CD4-positive, alpha-beta T cell treated with Interleukin-17A for 1 hour (primary cell): ENCODE results near the gene UBE2D2.

Experiments used
- DNase-seq: peaks from one replicate; pipeline ENCODE4 v3.0.0-alpha.2; 2020

The UBE2D2 gene

GRCh38 chr5:139649082-139649991 lies 88.2 kb downstream of the UBE2D2 start:
- no peak for DNase-seq

- DNase-seq = no peak
Measured at GRCh38 chr5:139650031-139650688, 89.0 kb downstream of the UBE2D2 start.

GRCh38 chr5:139650689-139651042 lies 89.5 kb downstream of the UBE2D2 start:
- DNase-seq = no peak

- DNase-seq = no peak
Measured at GRCh38 chr5:139651043-139651834, 90.1 kb downstream of the UBE2D2 start.

- DNase-seq = peak; percentile 79
Measured at GRCh38 chr5:139651853-139652787, 91.0 kb downstream of the UBE2D2 start.

- peak; percentile 33 for DNase-seq
Measured at GRCh38 chr5:139652788-139653241, 91.7 kb downstream of the UBE2D2 start.

GRCh38 chr5:139653616-139654015 lies 92.5 kb downstream of the UBE2D2 start:
- no peak for DNase-seq

GRCh38 chr5:139654464-139654863 lies 93.3 kb downstream of the UBE2D2 start:
- DNase-seq = no peak

- no peak for DNase-seq
Measured at GRCh38 chr5:139654871-139655491, 93.8 kb downstream of the UBE2D2 start.

- DNase-seq = no peak
Measured at GRCh38 chr5:139655727-139656271, 94.7 kb downstream of the UBE2D2 start.

- no peak for DNase-seq
Measured at GRCh38 chr5:139657363-139658321, 96.5 kb downstream of the UBE2D2 start.

- DNase-seq = no peak
Measured at GRCh38 chr5:139658501-139658927, 97.4 kb downstream of the UBE2D2 start.

GRCh38 chr5:139658928-139659667 lies 98.0 kb downstream of the UBE2D2 start:
- DNase-seq = no peak

GRCh38 chr5:139659695-139660101 lies 98.6 kb downstream of the UBE2D2 start:
- no peak for DNase-seq

- DNase-seq = no peak
Measured at GRCh38 chr5:139660105-139660922, 99.2 kb downstream of the UBE2D2 start.

GRCh38 chr5:139660923-139661814 lies 100.0 kb downstream of the UBE2D2 start:
- DNase-seq = no peak

GRCh38 chr5:139662617-139663016 lies 101.5 kb downstream of the UBE2D2 start:
- DNase-seq = no peak
